ENCODE results near the gene PCK1.

DNA sequence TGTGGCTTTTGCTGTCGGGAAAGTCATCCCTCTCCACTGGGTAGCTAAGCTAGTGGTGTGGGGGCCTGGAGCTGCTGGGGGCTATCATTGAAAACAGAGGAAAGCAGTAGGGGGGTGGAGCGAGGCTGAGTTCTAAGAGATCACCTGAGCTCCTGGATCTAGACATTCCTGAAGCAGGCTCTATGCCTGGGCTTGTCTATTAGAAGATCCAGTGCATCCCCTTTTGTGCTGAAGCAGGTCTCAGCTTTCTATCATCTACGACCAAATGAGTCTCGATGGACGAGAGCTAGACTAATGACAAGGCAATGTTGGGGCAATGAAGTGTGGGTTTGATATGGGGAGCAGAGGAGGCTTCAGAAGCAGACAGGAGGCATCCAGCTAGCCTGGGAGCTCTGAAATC lies 40.8 kb downstream of the PCK1 start:
- TF ChIP-seq YY1 (IDR thresholded peaks at IDR 0.05; ENCODE audit: insufficient read depth, insufficient read length): no peak
- no peak for TF ChIP-seq ZNF274 (IDR thresholded peaks at IDR 0.05; ENCODE audit: low read depth, low read length)
- TF ChIP-seq SUZ12 (IDR thresholded peaks at IDR 0.05; ENCODE audit: extremely low read depth, insufficient read depth, insufficient read length): no peak
